ENCODE data around the gene RBM39. TPM values are rescaled to one million over a fixed set of nuclear protein-coding genes. Genes with fewer than 3 reads are reported as not detected.
"Not testable (repeated sequence)": the region's sequence is repeated elsewhere in the genome, so short reads cannot be mapped to it uniquely, and the experiment has no call there.

RBM39 gene
- total RNA-seq (100 to 1,000 TPM in 4 of 6 donors, 10 to 100 TPM in 2; 98.7 to 200 (median 127) TPM), polyA plus RNA-seq (100 to 1,000 TPM; 255 to 426 TPM)

DNA sequence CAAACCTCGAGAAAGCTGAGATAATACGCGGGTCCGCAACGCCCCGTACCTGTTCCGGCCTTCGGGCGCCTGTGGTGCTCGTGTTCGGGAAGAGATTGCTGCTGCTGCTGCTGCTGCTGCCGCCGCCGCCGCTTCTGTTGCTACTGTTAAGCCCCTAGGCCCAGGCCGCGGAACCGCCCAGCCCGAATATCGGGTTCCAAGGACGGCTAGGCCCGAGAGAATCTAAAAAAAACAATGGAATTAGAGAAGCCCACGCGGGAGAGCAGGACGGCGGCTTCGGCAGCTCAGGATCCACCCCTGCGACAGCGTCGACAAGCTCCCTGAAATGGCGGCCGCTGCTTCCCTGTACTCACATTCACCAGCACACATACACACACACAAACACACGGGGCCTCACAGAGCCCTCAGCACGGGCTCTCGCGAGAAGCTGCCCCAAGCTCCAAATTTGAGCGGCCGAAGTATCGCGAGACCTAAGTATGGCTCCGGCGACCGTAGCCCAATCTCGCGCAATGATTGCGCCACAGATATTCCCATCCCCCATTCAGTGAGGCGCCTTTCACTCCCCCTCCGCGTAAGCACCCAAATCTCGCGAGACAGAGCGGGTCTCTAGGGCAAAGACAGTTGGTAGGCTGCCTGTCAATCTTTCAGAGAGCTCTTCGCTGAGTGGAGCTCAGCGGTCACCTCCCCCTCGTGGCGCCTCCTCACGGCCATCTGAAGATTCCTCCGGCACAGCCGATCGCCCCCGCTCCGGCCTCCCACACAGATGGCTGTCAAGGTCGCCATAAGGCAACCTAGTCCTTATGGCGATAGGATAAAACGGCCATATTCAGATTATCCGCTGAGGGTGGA, at the start of gene RBM39:
RBM39 (minus strand) TSS at position 369 of the 849 bp plus-strand sequence. CDS start 1,386 bp downstream, outside the sequence.
- peak; percentile 13 for FAIRE-seq
- peak in 2 of 4 donors; percentile 8 to 28 for TF ChIP-seq CTCF (IDR thresholded peaks at IDR 0.05)
- peak; percentile 87 to 94 (median 90) for ATAC-seq
- peak within 1 kb of the TSS; percentile 99 for H3K27ac ChIP-seq
- peak within 1 kb of the TSS; percentile 63 to 96 (median 74) for H3K4me3 ChIP-seq
- no peaks in the 10 kb centered on the region for H3K27me3 ChIP-seq
- 0 to 1% methylated on average over 66 of the region's 66 CpGs for WGBS, 2 donors
- no peaks in the 10 kb centered on the region for H3K9me3 ChIP-seq
- H3K4me1 ChIP-seq, result peaks cover 30 to 33% (median 30%) of the 10 kb centered on the region in 3 donors
- intact Hi-C loops (cut with DNase I), result no loop called here
- DNase-seq, result peak; percentile 97 to 100 (median 100)
- peaks cover 0 to 26% (median 10%) of the 10 kb centered on the region in 3 donors for H3K36me3 ChIP-seq

DNA sequence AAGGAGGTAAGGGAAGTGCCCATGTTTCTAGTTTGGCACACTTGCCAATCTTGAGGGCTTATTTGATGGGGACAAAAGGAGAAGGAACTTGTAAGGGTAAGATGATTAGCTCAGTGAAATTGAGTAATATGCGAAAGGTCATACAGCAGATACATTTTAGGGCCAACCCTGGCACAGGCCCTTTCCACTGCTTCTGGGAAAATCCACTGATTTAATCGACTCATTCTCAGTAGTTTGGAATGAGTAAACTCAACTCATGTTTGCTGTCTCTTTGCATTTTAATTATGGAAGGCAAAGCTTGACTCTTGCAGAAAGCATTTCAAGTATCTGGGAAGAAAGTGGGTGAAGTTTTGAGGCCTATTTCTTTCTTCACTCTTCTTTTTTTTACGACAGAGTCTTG, 49.8 kb upstream of the RBM39 start:
- 79 to 89% methylated on average over 3 of the region's 3 CpGs for WGBS, 2 donors
- H3K27ac ChIP-seq, result no peak overlapping the region
- no peaks in the 10 kb centered on the region for H3K4me1 ChIP-seq
- no peak for TF ChIP-seq CTCF (IDR thresholded peaks at IDR 0.05)
- H3K27me3 ChIP-seq, result no peaks in the 10 kb centered on the region
- H3K4me3 ChIP-seq, result no peak overlapping the region
- H3K36me3 ChIP-seq, result no peaks in the 10 kb centered on the region
- intact Hi-C loops (cut with DNase I), result no loop called here
- no peak for FAIRE-seq
- ATAC-seq, result peak in 2 of 4 donors; percentile 39 to 67
- DNase-seq, result no peak
- H3K9me3 ChIP-seq, result no peaks in the 10 kb centered on the region

- TF ChIP-seq CTCF (IDR thresholded peaks at IDR 0.05), result no peak
- H3K27ac ChIP-seq, result no peak overlapping the region
- intact Hi-C loops (cut with DNase I), result no loop called here
Measured at GRCh38 chr20:35791097-35791496, 49.0 kb upstream of the RBM39 start.

GRCh38 chr20:35788796-35789195, 46.7 kb upstream of the RBM39 start:
- Histone ChIP-seq H3K36me3 (no peaks in the 10 kb centered on the region), H3K4me1 (no peaks in the 10 kb centered on the region), H3K4me3 (no peak overlapping the region), H3K9me3 (no peaks in the 10 kb centered on the region), H3K27me3 (no peaks in the 10 kb centered on the region), H3K27ac (no peak overlapping the region)
- no peak for TF ChIP-seq CTCF (IDR thresholded peaks at IDR 0.05)
- peak in 1 of 4 donors; percentile 28 for ATAC-seq
- FAIRE-seq, result no peak
- intact Hi-C loops (cut with DNase I), result no loop called here
- 97 to 98% methylated on average over 4 of the region's 4 CpGs for WGBS, 2 donors
- no peak for DNase-seq

More at GRCh38 chr20:35791097-35791496, 49.0 kb upstream of the RBM39 start:
- FAIRE-seq, result no peak
- no peak for DNase-seq
- no peak for ATAC-seq
- WGBS, 2 donors, result 95 to 97% methylated on average over 5 of the region's 5 CpGs
- Histone ChIP-seq H3K27me3 (no peaks in the 10 kb centered on the region), H3K36me3 (no peaks in the 10 kb centered on the region), H3K4me3 (no peak overlapping the region), H3K4me1 (no peaks in the 10 kb centered on the region), H3K9me3 (no peaks in the 10 kb centered on the region)

GRCh38 chr20:35785541-35785940, 43.5 kb upstream of the RBM39 start:
- H3K4me1 ChIP-seq; FAIRE-seq; H3K36me3 ChIP-seq; H3K27me3 ChIP-seq; ATAC-seq; H3K4me3 ChIP-seq; H3K27ac ChIP-seq; intact Hi-C loops (cut with DNase I); H3K9me3 ChIP-seq; DNase-seq: not testable (repeated sequence)
- 97 to 100% methylated on average over 4 of the region's 4 CpGs for WGBS, 2 donors

- intact Hi-C loops (cut with DNase I), result not testable (repeated sequence)
Measured at GRCh38 chr20:35783811-35784210, 41.8 kb upstream of the RBM39 start.

More at GRCh38 chr20:35783811-35784210, 41.8 kb upstream of the RBM39 start:
- not testable (repeated sequence) for H3K27me3 ChIP-seq, ATAC-seq, FAIRE-seq, H3K9me3 ChIP-seq, H3K4me1 ChIP-seq, H3K36me3 ChIP-seq, H3K27ac ChIP-seq, H3K4me3 ChIP-seq, DNase-seq
- 92 to 96% methylated on average over 12 of the region's 12 CpGs for WGBS, 2 donors
